22Rv1 (cell line): Measurements from ENCODE around the gene TCEAL8.
A peak's percentile ranks its signal among the peaks of the same experiment; 100 is the strongest.

Experiments used
- H3K27ac ChIP-seq: fragments of 450-650 bp; 2 replicates; pipeline ENCODE4 v1.5.1; 2017
- CTCF ChIP-seq: fragments of 450-650 bp; IDR thresholded peaks from 2 replicates; pipeline ENCODE4 v1.5.1; 2017; ENCODE audit warnings: mild to moderate bottlenecking
- ZFX ChIP-seq: fragments of 450-650 bp; IDR thresholded peaks from 2 replicates; pipeline ENCODE4 v1.6.1; 2017; ENCODE audit warnings: antibody characterized with exemption, borderline replicate concordance

Gene TCEAL8

DNA sequence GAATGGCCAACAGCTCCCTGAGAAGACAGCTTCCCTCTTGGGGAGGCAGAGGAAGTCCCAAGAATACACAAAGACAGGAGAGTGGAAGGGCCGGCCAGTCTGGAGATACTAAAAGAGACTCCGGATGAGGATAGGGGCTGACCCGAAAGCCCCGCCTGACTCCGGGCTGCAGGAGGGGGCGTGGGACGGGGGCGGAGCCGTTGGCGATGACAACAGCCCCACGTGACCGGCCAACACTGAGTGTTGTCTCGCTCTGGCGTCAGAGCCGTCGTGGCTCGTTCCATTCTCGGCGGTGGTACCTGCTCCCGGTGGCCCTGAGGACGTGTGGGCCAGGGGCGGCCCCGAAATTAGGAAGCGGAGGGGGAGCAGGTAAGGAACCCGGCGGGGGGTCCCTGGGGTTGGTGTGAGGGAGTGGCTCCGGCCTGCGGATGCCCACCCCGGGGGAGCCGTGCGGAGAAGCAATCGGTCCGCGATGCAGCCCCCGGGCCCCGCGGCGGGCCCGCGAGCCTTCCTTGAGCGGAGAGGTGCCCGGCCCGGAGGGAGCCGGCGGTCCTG is 40.0 kb downstream of the TCEAL8 start, which contains the start of gene BEX4:
Gene BEX4, plus strand, starts transcription at position 239 of the 555 bp plus-strand sequence. CDS start 1,046 bp downstream, outside the sequence.
- TF ChIP-seq CTCF, result no peak
- no peak for TF ChIP-seq ZFX
- no peak within 1 kb of the TSS for H3K27ac ChIP-seq

GRCh38 chrX:103212749-103213457 is 42.1 kb downstream of the TCEAL8 start:
- H3K27ac ChIP-seq, result no peak overlapping the region
- TF ChIP-seq CTCF (no peak), ZFX (no peak)

DNA sequence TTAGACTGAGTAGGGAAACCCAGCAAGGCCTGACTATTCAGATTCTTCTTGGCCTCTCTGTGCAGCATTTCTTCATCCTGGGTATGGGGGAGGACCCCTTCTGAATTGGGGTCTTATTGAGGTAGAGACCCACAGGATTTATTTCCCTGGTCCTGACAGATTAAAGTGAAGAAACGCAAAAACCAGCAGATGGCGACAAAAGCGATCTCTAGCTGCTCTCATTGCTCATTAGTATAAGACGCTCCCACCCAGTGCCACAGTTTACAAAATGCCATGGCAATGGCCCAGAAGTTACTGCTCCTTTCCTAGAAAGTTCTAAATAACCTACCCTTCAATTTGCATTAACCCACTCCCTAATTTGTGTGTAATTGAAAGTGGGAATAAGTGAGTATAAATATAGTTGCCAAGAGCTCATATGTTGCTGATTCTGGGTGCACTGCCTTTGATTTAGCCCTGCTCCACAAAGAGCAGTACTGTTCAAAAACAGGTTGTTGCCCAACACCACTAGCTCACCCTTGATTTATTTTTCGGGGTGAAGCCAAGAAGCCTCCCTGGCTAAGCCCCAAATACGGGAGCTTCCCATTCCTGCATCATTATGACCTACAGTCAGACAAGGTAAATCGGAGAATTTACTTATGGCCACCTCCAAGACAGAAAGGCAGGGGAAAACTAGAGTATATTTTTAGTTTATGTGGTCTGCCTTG is 43.8 kb downstream of the TCEAL8 start:
- H3K27ac ChIP-seq, result no peak overlapping the region
- TF ChIP-seq ZFX (no peak), CTCF (peak; percentile 66)

- H3K27ac ChIP-seq, result no peak overlapping the region
Observed at GRCh38 chrX:103210056-103210455, 44.9 kb downstream of the TCEAL8 start.

More at GRCh38 chrX:103210056-103210455, 44.9 kb downstream of the TCEAL8 start:
- TF ChIP-seq CTCF (no peak), ZFX (no peak)
